Mesodermal cell (in vitro differentiated cells): Measurements from ENCODE around the gene OSTM1.

ENCODE experiments used
- H3K27ac ChIP-seq: 2 replicates; pipeline ENCODE4 v1.7.0; 2013; ENCODE audit warnings: mild to moderate bottlenecking, low read depth, low read length, moderate library complexity; ENCODE audit not compliant: severe bottlenecking
- H3K36me3 ChIP-seq: 2 replicates; pipeline ENCODE4 v1.7.1; 2013; ENCODE audit warnings: mild to moderate bottlenecking, low read length, moderate library complexity; ENCODE audit not compliant: control insufficient read depth, insufficient read depth
- H3K4me1 ChIP-seq: one replicate; pipeline ENCODE4 v1.7.1; 2013; ENCODE audit warnings: mild to moderate bottlenecking, low read length; ENCODE audit not compliant: insufficient read depth, control insufficient read depth, poor library complexity, severe bottlenecking
- H3K4me3 ChIP-seq: 2 replicates; pipeline ENCODE4 v1.7.0; 2013; ENCODE audit warnings: low read length, control low read depth, mild to moderate bottlenecking; ENCODE audit not compliant: insufficient read depth, poor library complexity, severe bottlenecking; ENCODE audit errors: extremely low read depth
- H3K9me3 ChIP-seq: 2 replicates; pipeline ENCODE4 v1.7.1; 2013; ENCODE audit warnings: mild to moderate bottlenecking, low read length, moderate library complexity; ENCODE audit not compliant: control insufficient read depth
- WGBS, 2 experiments: methylation state at CpG; one replicate each; pipeline ENCODE4 v1.1.5; 2013; ENCODE audit warnings: missing lambda C conversion rate in 2 of 2; ENCODE audit not compliant: insufficient coverage in 2 of 2; 5-methylcytosine and 5-hydroxymethylcytosine counted together

OSTM1 gene

DNA sequence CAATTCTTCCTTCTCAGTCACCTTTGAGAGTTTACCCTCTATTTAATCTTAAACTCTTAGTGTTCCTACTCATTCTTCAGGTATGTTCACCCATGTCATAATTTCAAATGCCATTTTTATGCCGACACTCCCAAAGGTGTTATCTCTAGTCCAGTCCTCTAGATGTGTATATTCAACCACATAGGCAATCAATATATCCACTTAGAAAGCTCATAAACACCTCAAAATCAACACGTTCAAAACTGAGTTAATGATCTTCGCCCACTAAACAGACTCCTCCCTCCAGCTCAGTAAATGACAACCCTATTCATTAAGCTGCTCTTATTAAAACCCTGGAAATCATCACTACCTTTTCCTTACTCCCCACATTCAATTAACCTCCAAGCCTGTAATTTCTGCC, 6.4 kb downstream of the OSTM1 start:
- 90 to 95% methylated on average over 2 to 3 of the region's 3 CpGs for WGBS, 2 experiments
- Histone ChIP-seq H3K4me1 (no peaks in the 10 kb centered on the region), H3K27ac (no peak overlapping the region), H3K4me3 (no peak overlapping the region), H3K9me3 (no peaks in the 10 kb centered on the region), H3K36me3 (peaks cover 5% of the 10 kb centered on the region)

DNA sequence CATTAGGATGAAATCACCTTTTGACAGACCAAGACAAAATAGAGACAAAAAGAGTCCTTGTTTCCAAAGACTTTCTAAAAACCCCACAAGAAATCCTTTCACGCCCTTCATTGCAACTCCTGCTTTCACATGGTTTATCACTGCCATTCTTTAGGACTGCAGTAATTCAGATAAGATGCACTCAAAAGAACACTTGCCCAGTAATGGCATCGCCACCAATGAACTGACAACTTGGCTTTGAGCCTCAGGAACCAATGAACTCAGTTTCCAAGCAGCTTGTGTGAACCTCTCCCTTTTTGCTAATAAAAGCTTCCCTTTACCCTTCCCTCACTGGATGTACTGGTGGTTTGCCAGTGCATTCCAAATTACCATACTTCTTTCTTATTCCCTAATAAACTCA, 21.8 kb downstream of the OSTM1 start:
- no peak overlapping the region for H3K4me3 ChIP-seq
- no peaks in the 10 kb centered on the region for H3K36me3 ChIP-seq
- WGBS, 2 experiments, result 88 to 100% methylated on average over 2 of the region's 2 CpGs
- no peaks in the 10 kb centered on the region for H3K4me1 ChIP-seq
- no peaks in the 10 kb centered on the region for H3K9me3 ChIP-seq
- no peak overlapping the region for H3K27ac ChIP-seq

DNA sequence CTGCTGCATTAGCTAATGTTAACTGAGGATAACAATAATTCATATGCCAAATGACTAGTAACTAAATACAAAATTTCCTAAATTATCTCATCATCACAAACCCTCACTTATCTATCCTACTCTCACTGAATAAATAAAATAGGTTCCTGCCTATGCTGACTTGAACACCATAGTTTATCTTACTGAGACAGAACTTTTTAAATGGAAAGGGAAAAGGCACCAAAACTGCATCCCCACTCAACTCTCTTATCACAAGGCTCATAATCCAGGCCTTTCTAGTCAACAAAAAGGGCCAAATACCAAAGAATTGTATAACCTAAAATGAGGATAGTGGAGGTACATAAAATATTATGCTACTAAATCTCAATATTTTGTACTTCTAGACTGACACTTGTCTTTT, 23.1 kb downstream of the OSTM1 start:
- no peak overlapping the region for H3K27ac ChIP-seq
- no peak overlapping the region for H3K4me3 ChIP-seq
- H3K36me3 ChIP-seq, result peaks cover 2% of the 10 kb centered on the region
- no peaks in the 10 kb centered on the region for H3K4me1 ChIP-seq
- no peaks in the 10 kb centered on the region for H3K9me3 ChIP-seq

DNA sequence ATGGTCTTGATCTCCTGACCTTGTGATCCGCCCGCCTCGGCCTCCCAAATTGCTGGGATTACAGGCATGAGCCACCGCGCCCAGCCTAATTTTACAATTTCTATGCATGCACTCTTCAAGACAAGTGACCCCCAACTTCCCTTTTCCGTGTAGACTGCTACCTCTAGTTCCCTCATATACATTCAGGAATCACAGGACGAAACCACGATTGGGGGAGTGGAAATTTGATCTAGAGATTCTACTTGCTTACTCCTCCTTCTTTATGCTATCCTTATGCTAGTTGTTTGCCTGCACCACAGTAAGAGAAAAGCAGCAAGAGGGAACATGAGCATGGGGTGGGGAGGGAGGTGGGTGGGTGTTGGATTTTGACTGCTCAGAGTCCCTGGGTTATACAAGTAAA, 34.9 kb downstream of the OSTM1 start:
- Histone ChIP-seq H3K36me3 (peaks cover 22% of the 10 kb centered on the region), H3K4me1 (no peaks in the 10 kb centered on the region), H3K4me3 (no peak overlapping the region), H3K27ac (no peak overlapping the region), H3K9me3 (no peaks in the 10 kb centered on the region)
- WGBS, 2 experiments, result 92 to 96% methylated on average over 5 of the region's 8 CpGs

DNA sequence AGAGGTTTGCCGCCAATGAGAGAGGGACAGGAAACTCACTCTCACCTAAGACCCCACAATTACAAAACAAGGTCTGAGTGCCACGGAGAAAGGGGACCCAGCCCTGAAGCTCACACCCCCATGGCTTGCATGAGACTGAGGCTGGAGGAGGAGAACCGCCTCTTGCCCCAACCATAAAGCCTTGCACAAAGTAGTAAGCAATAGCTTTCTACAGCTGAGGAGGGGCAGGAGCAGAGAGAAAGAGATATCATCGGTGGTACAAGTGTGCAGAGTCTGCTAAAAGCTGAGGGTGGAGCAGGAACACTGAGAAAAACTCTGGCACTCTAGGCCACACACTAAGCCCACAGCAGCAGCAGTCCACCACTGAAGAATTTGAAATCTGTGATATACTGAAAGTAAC, 37.7 kb downstream of the OSTM1 start:
- WGBS, 2 experiments, result 71 to 100% methylated on average over 1 of the region's 4 CpGs
- Histone ChIP-seq H3K36me3 (peaks cover 21% of the 10 kb centered on the region), H3K9me3 (no peaks in the 10 kb centered on the region), H3K27ac (no peak overlapping the region), H3K4me3 (no peak overlapping the region), H3K4me1 (no peaks in the 10 kb centered on the region)

DNA sequence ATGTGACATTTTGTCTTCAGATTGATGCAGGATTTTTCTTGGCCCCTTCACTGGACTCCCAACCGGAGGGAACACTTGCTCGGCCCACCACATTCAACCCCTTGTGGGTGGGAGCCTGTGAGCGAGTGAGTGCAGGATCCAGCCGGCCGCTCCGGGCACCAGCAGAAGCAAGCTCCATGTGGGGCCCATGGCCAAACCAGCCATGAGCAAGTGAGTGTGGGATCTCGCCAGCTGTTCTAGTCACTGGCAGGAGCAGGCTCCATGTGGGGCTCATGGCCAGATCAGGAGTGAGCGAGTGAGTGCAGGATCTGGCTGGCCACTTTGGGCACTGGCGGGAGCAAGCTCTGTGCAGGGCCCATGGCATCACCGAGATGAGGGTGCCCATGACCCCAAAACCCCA, 42.6 kb downstream of the OSTM1 start:
- WGBS, 2 experiments, result 91 to 95% methylated on average over 7 to 10 of the region's 10 CpGs
- Histone ChIP-seq H3K27ac (no peak overlapping the region), H3K4me3 (no peak overlapping the region), H3K4me1 (no peaks in the 10 kb centered on the region), H3K36me3 (peaks cover 3% of the 10 kb centered on the region), H3K9me3 (no peaks in the 10 kb centered on the region)

DNA sequence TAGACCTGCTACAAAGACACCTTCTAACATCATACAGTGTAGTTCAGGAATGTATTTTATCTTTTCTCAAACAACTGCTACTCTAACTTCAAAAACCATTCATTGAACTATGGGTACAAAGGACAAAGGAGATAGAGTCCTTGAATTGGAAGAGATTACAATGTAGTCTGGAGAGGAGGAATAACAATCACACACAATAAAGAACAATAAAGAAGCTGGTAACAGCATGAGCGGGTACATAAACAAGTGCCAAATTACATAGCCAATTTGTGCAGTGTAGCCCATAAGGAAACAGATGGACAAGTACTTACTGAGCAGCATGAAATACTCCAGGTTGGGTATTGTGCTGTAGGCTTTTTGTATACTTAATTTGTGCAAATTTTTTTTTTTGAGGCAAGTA, 44.3 kb downstream of the OSTM1 start:
- Histone ChIP-seq H3K27ac (no peak overlapping the region), H3K4me1 (no peaks in the 10 kb centered on the region)

DNA sequence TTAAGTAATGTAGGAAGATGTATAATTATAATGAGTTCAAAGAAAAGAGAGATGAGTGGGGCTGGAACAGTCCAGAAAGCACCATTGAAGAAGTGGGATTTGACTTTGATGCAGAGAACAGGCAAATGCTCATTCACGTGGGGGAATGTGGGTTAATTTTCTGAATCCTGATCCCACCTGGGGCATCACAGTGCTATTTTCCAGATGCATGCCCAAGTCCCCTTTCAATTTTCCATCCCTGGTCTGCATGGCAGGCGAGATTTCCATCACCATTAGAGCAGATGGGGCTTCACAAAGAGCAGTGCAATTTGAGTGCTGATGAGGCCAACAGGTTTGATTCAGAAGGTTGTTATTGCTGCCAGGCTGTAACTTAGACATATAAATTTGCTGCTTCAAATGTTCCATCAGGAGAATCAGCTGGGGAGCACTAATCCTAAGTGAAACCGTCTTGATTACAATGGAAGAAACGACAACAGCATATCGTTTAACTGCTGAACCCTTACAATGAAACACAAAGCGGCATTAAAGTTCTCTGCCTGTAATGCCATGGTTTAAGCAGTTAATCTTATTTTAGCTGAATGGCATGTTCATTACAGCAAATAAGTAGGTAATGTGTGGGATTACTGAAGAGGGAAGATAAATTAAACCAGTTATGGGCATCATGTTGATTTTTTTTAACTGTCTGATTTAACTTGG, 45.2 kb downstream of the OSTM1 start:
- 96 to 100% methylated on average over 3 to 6 of the region's 6 CpGs for WGBS, 2 experiments
- no peaks in the 10 kb centered on the region for H3K36me3 ChIP-seq
- no peaks in the 10 kb centered on the region for H3K9me3 ChIP-seq
- H3K4me3 ChIP-seq, result no peak overlapping the region
- H3K4me1 ChIP-seq, result no peaks in the 10 kb centered on the region
- no peak overlapping the region for H3K27ac ChIP-seq

More for the DNA sequence above, 44.3 kb downstream of the OSTM1 start:
- no peaks in the 10 kb centered on the region for H3K9me3 ChIP-seq
- H3K4me3 ChIP-seq, result no peak overlapping the region
- WGBS, 2 experiments, result 100% methylated on average over 1 of the region's 1 CpG; no CpG with 5 or more reads in 1 of the 2 experiments
- H3K36me3 ChIP-seq, result peaks cover 3% of the 10 kb centered on the region

DNA sequence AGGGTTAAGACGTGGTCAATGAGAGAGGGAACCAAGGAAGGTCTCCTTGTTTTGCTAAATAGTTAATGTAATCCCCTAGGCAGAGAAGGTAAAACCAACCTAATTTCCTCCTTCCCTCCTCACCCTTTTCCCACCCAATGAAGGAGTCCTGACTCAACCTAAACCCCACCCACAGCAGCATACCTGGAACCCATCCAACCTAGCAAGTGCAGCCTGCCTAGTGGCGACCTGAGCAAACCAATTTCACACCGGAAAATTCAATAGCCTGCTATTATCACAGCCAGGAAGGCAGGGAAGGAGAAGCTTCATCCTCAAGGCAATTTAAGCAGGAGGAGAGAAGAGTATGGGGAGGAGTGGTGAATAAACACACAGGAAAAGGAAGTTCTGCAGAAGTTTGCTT, 46.9 kb downstream of the OSTM1 start:
- H3K36me3 ChIP-seq, result no peaks in the 10 kb centered on the region
- H3K9me3 ChIP-seq, result no peaks in the 10 kb centered on the region
- WGBS, 2 experiments, result no CpG with 5 or more reads among the region's 3 CpGs
- no peaks in the 10 kb centered on the region for H3K4me1 ChIP-seq
- H3K27ac ChIP-seq, result no peak overlapping the region
- no peak overlapping the region for H3K4me3 ChIP-seq

DNA sequence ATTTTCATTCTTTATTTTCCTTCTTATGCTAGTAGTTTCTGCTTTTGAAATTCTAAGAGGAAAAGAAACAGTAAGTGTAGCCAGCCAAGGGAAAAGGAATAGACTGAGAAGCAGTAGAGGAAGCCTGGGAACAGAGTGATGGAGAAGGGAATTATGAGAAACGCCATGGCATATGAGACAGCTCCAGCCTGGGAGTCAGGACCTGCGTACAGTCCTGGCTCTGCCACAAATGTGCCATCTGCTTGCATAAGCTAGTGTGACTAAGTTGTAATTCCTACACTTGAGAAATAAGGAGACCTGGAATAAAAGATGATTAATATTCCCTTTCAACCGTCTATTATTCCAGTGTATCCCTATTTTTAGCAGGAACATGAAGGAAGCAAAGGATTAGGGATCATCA, 47.5 kb downstream of the OSTM1 start:
- Histone ChIP-seq H3K9me3 (no peaks in the 10 kb centered on the region), H3K36me3 (no peaks in the 10 kb centered on the region), H3K4me3 (no peak overlapping the region), H3K27ac (no peak overlapping the region), H3K4me1 (no peaks in the 10 kb centered on the region)
- WGBS, 2 experiments, result 85 to 100% methylated on average over 2 of the region's 3 CpGs

DNA sequence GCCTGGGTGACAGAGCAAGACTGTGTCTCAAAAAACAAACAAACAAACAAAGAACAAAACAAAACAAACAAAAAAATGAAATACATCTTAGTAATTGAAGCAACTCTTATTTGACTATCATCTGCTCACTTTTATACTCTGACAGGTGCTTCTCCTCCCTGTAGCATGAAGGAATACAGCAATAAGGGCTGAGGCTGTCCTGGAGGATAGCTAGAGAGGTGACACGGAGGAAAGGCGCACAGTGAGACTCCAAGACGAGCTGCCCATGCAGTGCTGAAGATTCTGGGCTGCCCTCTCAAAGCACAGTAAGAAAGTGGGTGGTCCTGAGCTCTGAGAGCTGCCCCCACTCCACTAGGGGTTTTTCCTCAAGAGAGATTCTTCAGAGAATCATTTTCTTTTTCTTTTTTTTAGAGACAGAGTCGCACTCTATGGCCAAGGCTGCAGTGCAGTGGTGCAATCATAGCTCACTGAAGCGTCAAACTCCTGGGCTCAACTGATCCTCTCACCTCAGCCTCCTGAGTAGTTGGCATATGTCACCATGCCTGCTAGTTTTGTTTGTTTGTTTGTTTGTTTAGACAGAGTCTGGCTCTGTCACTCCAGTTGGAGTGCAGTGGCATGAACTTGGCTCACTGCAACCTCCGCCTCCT, 50.0 kb downstream of the OSTM1 start:
- no peaks in the 10 kb centered on the region for H3K4me1 ChIP-seq
- H3K4me3 ChIP-seq, result no peak overlapping the region
- H3K27ac ChIP-seq, result no peak overlapping the region
- WGBS, 2 experiments, result 92 to 94% methylated on average over 5 to 6 of the region's 6 CpGs
- H3K36me3 ChIP-seq, result no peaks in the 10 kb centered on the region
- no peaks in the 10 kb centered on the region for H3K9me3 ChIP-seq
